K562 (cell line): ENCODE measurements around the gene ITPR1. TPM values are rescaled to one million over a fixed set of nuclear protein-coding genes. Genes with fewer than 3 reads are reported as not detected.

Source experiments
- BACH1 ChIP-seq: fragments of 200-800 bp; sonication (Bioruptor generic); IDR thresholded peaks from 2 replicates; pipeline ENCODE4 v1.6.1; 2016; ENCODE audit warnings: missing genetic modification characterization, missing compliant biosample characterization
- BRF1 ChIP-seq: IDR thresholded peaks from 3 replicates; pipeline ENCODE4 v1.6.1; 2011; ENCODE audit warnings: borderline replicate concordance, mild to moderate bottlenecking; ENCODE audit not compliant: insufficient read length; ENCODE audit errors: extremely low read depth
- CREB3 ChIP-seq: fragments of 450-650 bp; conservative IDR thresholded peaks from 2 replicates; pipeline ENCODE4 v1.6.1; 2016; ENCODE audit warnings: missing genetic modification characterization, low read depth, mild to moderate bottlenecking, missing compliant biosample characterization, moderate library complexity
- DNMT1 ChIP-seq: fragments of 450-650 bp; IDR thresholded peaks from 2 replicates; pipeline ENCODE4 v1.6.1; 2016; ENCODE audit warnings: antibody characterized with exemption, mild to moderate bottlenecking
- DPF2 ChIP-seq: fragments of 450-650 bp; IDR thresholded peaks from 2 replicates; pipeline ENCODE4 v1.6.1; 2016
- ELF1 ChIP-seq: fragments of 200-800 bp; sonication (Bioruptor generic); IDR thresholded peaks from 2 replicates; pipeline ENCODE4 v1.6.1; 2016; ENCODE audit warnings: missing genetic modification characterization, missing compliant biosample characterization
- FOSL1 ChIP-seq: fragments of 200-800 bp; sonication (Bioruptor generic); conservative IDR thresholded peaks from 2 replicates; pipeline ENCODE4 v1.6.1; 2016; ENCODE audit warnings: missing genetic modification characterization, missing compliant biosample characterization
- GMEB1 ChIP-seq: fragments of 250-450 bp; sonication (Bioruptor Pico); IDR thresholded peaks from 2 replicates; pipeline ENCODE4 v1.4.0; 2020; ENCODE audit warnings: mild to moderate bottlenecking
- HDAC8 ChIP-seq: fragments of 450-650 bp; IDR thresholded peaks from 2 replicates; pipeline ENCODE4 v1.6.1; 2016; ENCODE audit warnings: mild to moderate bottlenecking, missing genetic modification characterization, moderate library complexity, missing compliant biosample characterization
- HNRNPUL1 ChIP-seq: fragments of 200-400 bp; formaldehyde crosslinking; IDR thresholded peaks from 2 replicates; pipeline ENCODE4 v1.6.1; 2017; ENCODE audit warnings: low read length
- POLR2B ChIP-seq: fragments of 450-650 bp; IDR thresholded peaks from 2 replicates; pipeline ENCODE4 v1.6.1; 2018; ENCODE audit warnings: low read depth; ENCODE audit not compliant: partially characterized antibody
- USF1 ChIP-seq: sonication (generic); formaldehyde crosslinking; IDR thresholded peaks from 2 replicates; pipeline ENCODE4 v1.9.0; 2022; ENCODE audit warnings: mild to moderate bottlenecking, missing genetic modification reagents
- ZBTB9 ChIP-seq: fragments of 450-650 bp; formaldehyde crosslinking; IDR thresholded peaks from 2 replicates; pipeline ENCODE4 v1.4.0; 2020; ENCODE audit warnings: mild to moderate bottlenecking, moderate library complexity
- ZNF239 ChIP-seq: fragments of 250-450 bp; sonication (Bioruptor Pico); IDR thresholded peaks from 2 replicates; pipeline ENCODE4 v1.4.0; 2020; ENCODE audit warnings: mild to moderate bottlenecking
- ZNF395 ChIP-seq: fragments of 200-800 bp; sonication (Bioruptor generic); IDR thresholded peaks from 2 replicates; pipeline ENCODE4 v1.6.1; 2017; ENCODE audit warnings: missing genetic modification characterization, missing compliant biosample characterization
- ZNF518B ChIP-seq: fragments of 250-450 bp; sonication (Bioruptor Pico); IDR thresholded peaks from 2 replicates; pipeline ENCODE4 v1.5.0; 2021; ENCODE audit warnings: mild to moderate bottlenecking, moderate library complexity
- ZNF79 ChIP-seq: fragments of 250-450 bp; sonication (Bioruptor Pico); IDR thresholded peaks from 2 replicates; pipeline ENCODE4 v1.4.0; 2020; ENCODE audit warnings: low read depth, mild to moderate bottlenecking, moderate library complexity
- polyA plus RNA-seq, 8 experiments: library from polyadenylated mRNA; depleted of rRNA in 4 of 8; stranded (reverse) in 5 of 8; unstranded in 3 of 8; fragments of >200 nt; fragmentation: Nextera tagmentation in 2 of 8; fragmentation: Illumina TruSeq in 1 of 8; extraction: Ambion mirVana in 2 of 8; extraction: Trizol in 1 of 8; gene quantifications; 2 replicates each; pipeline versions ENCODE4 v1.2.1 to v1.2.3, GENCODE V29; 2011 to 2014; ENCODE audit warnings: inconsistent platforms in 1 of 8, missing spikeins in 1 of 8
- total RNA-seq, 7 experiments: library from RNA; depleted of rRNA in 6 of 7; stranded (reverse); fragments of >200 nt in 6 of 7; fragmentation: Illumina TruSeq in 2 of 7; extraction: Trizol in 2 of 7; gene quantifications; 2 replicates each; pipeline versions ENCODE4 v1.2.1 to v1.2.3, GENCODE V29; 2011 to 2021; ENCODE audit warnings: low replicate concordance in 1 of 7

ITPR1 gene
- total and polyA plus RNA-seq, 9 of the 15 experiments (the other 6 are each of a cell fraction or from before 2014, with no cell fraction given) = 22.4 to 40.0 (median 27.4) TPM

- TF ChIP-seq CREB3 (tag) = peak; percentile 96
- no peak for TF ChIP-seq FOSL1
- TF ChIP-seq BRF1 = no peak
- no peak for TF ChIP-seq DPF2
- TF ChIP-seq HDAC8 (tag) = peak; percentile 68; the same call in 1 of the 2 replicates
- TF ChIP-seq GMEB1 (CRISPR knock-in tag) = no peak; the same call in 1 of the 2 replicates
- no peak for TF ChIP-seq BACH1 (tag)
- no peak for TF ChIP-seq POLR2B
- peak; percentile 3; the same call in 1 of the 2 replicates for TF ChIP-seq ELF1 (tag)
- no peak for TF ChIP-seq USF1 (CRISPR knock-in tag)
- TF ChIP-seq DNMT1 = no peak
- TF ChIP-seq HNRNPUL1 = no peak
- TF ChIP-seq ZNF395 (CRISPR knock-in tag) = peak; percentile 85
- no peak for TF ChIP-seq ZNF518B (CRISPR knock-in tag)
- 0 out of 2 replicates have a peak, but pooled peaks have one; percentile 43 for TF ChIP-seq ZBTB9 (CRISPR knock-in tag)
- TF ChIP-seq ZNF239 = peak; percentile 37
- TF ChIP-seq ZNF79 = peak; percentile 76; the same call in 1 of the 2 replicates
These were observed 321.9 kb downstream of the ITPR1 start (continued) for GRCh38 chr3:4814904-4815574.
